SKM-1 (cell line): Measurements from ENCODE around the gene CKM.
A peak's percentile ranks its signal among the peaks of the same experiment; 100 is the strongest.
"Not testable (repeated sequence)": the region's sequence is repeated elsewhere in the genome, so short reads cannot be mapped to it uniquely, and the experiment has no call there.

Experiments
- DNase-seq: peaks from one replicate; lab custom pipeline; 2025; ENCODE audit not compliant: unreplicated experiment; lab: John Stamatoyannopoulos, UW

CKM gene

DNA sequence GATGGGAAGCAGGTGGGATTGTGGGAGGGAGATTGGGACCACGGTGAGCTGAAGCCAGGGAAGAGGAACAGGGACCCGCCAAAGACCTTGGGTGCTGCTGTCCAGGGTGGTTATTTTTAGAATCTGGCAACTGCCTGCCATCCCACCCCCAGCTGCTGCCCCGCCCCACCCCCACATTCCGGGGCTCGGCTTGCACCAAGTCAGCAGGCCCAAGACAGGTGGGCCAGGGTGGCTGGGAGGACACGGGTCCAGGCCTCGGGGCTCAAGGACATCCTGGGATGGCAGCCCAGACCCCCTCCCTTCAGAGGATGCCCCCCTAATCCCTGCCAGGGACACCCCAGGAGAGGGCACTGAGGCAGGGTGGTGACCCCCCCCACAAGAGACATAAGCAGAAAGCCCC lies 827 bp downstream of the CKM start:
- DNase-seq = no peak

DNA sequence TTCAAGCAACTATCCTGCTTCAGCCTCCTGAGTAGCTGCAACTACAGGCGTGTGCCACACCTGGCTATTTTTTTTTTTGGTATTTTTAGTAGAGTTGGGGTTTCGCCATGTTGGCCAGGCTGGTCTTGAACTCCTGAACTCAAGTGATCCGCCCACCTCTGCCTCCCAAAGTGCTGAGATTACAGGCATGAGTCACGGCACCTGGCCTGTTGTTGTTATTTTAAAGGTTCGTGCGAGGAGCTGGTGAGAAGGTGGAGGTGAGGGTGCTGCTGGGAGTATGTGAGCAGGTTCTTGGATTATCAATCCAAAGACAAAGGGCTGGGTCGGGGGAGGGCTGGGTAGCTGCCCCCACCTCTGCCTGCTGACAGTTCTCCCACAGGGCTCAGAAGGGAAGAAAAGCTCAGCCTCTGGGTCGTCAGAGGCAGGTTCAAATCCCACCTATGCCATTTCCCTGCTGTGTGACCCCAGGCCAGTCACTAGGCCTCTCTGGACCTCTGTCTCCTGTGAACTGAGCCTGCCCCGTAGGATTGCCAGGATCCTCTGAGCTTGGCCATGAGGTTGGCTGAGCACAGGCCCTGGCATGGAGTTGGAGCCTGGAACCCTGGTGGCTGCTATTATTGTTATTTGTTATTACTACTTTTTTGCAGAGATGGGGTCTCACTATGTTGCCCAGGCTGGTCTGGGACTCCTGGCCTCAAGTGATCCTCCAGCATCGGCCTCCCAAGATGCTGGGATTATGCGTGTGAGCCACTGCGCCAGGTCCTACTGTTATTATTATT lies 1.5 kb downstream of the CKM start:
- DNase-seq = no peak

DNA sequence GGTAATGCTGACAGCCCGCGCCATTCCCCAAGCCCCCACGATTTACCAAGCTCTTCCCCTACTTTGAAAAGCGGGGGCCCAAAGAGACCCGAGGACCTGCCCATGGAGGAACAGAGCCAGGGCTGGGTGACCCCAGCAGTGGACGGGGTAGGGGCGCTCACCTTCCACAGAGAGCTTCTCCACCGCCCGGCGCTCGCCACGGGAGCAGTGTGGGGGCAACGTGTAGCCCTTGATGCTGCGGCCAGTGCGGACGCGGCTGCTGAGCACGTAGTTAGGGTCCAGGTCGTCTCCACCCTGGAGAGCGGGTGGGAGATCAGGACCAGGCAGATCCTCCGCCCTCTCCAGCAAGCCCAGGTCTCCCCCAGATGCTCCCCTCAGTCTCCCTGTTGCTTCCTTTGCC lies 7.4 kb downstream of the CKM start:
- DNase-seq = no peak

DNA sequence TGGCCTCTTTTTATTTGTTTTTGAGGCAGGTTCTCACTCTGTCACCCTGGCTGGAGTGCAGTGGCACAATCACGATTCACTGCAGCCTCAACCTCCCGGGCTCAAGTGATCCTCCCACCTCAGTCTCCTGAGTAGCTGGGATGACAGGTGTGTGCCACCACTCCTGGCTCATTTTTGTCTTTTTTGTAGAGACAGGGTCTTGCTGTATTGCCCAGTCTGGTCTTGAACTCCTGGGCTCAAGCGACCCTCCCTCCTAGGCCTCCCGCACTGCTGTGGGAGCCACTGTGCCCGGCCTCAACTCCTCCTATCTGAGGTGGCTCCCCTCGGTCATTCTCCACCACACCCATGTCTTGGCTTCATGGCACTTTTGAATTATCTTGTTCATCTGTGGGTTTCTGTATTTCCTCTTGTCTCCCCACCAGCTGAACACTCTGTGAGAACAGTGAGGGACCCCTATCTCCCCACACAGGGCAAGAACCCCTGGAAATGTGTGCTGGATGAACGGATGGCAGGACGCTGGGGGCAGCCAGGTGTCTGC lies 7.9 kb downstream of the CKM start:
- no peak for DNase-seq

DNA sequence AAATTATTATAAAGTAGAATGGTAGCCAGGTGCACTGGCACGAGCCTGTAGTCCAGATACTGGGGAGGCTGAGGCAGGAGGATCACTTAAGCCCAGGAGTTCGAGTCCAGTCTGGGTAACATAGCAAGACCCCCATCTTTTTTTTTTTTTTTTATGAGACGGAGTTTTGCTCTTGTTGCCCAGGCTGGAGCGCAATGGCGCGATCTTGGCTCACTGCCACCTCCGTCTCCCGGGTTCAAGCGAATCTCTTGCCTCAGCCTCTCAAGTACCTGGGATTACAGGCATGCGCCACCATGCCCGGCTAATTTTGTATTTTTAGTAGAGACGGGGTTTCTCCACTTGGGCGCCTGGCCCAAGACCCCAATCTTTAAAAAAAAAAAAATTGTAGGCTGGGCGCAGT lies 10.4 kb downstream of the CKM start:
- not testable (repeated sequence) for DNase-seq

DNA sequence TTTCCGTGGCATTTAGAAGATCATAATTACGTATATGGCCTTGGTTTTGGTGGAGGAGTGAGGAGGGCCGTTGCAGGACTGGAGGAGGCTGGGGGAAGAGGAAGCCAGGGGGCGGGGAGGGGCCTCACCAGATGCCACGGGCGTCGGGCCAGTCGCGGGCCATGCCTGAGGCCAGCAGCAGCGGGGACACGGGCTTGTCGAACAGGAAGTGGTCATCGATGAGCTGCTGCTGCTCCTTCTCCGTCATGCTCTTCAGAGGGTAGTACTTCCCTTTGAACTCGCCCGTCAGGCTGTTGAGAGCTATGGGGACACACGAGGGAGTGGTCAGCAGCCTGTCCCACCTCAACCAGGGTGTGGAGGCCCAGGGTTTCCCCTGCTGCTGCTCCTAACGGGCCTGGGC lies 11.1 kb downstream of the CKM start:
- DNase-seq = no peak

DNA sequence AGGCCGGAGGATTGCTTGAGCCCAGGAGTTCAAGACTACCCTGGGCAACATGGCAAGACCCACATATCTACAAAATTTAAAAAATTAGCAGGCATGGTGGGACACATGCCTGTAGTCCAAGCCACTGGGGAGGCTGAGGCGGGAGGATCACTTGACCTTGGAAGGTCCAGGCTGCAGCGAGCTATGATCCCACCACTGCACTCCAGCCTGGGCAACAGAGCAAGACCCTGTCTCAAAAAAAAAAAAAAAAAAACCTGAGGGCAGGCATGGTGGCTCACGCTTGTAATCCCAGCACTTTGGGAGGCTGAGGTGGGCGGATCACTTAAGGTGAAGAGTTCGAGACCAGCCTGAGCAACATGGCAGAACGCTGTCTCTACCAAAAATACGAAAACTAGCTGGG lies 13.4 kb downstream of the CKM start:
- not testable (repeated sequence) for DNase-seq

DNA sequence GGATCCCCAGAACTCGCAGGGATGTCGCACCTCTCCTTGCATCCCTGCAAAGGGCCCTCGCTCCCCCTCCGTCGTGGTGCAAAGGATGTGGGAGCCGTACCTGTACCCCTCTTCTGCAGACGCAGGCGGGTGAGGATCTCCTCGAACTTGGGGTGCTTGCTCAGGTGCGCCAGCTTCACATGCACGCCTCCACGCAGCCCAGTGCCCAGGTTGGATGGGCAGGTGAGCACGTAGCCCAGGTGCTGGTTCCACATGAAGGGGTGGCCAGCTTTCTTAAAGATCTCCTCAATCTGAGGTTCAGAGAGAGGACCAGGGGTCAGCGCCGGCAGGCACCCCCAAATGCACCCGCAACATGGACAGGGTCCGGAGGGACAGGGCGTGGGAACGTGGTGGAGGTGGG lies 15.3 kb downstream of the CKM start:
- DNase-seq = no peak

DNA sequence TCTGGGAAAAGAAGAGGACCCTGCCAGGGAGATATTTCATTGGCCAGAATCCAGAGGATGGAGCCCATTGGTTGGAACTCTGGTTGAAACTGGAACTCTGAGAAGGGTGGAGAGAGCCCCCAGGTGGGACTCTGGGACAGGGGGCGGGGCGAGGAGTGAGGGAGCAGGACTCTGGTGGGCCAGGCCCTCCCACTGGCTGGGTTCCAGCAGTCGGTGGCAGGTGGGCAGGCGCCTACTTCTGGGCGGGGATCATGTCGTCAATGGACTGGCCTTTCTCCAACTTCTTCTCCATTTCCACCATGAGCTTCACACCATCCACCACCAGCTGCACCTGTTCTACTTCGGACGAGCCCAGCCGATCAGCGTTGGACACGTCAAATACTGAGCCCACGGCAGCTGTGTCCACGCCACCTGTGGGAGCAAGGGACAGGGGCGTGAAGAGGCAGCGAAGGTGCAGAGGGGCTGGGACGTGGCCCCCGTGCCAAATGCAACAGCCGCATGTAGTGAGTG lies 16.1 kb downstream of the CKM start:
- DNase-seq = no peak

DNA sequence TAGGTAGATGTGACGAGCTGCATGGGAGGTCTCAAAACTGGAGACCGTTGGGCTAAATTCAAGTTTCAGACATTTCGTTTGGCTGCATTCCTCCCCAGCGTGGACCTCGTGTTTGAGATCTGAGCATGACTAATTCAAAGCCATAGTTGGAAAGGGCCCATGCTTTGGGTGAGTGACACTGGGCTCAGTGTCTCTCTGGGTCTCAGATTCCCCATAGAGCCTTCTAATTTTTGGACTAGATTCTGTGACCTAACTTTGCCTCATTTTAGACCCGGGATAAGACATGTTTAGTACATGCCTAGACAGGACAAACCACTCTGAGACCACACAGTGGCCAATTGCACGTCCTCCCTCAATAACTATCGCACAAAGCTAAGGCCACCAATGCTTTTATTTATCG lies 16.6 kb downstream of the CKM start:
- no peak for DNase-seq

DNA sequence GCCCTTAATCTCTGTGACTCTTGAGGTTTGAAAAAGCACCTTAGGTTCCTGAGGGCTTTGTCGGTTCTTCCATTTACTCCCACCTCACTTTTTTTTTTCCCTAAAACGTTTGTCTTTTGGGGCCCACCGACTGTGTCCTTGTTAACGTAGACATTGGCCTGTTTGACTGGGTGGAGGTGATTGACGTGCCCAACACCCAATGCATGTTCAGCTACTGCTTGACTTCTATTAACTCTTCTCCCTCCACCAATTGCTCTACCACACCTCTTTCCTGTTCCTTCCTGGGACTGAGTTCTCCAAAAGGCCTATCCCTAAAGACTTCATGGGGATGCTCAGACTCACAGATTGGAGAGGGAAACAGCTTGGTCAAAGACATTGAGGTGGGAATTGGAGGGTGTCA lies 17.3 kb downstream of the CKM start:
- DNase-seq = no peak

DNA sequence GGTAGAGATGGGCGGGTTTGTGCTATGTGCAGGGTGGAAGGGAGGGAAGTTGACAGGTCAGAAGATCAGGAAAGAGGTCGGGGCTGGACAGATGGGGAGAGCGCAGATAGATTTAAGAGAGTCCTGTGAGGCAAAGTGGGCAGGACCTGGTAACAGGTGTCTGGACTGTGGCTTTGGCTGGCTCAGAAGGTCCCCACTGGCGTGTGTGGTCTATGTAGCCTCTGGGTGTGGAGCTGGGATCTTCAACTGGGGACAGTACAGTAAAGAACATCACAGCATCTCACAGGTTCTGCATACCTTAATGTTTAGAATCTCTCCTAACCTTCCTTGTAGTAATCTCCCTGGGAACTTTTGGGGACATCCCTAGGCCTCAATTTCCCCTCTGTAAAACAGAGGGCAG lies 17.7 kb downstream of the CKM start:
- no peak for DNase-seq

DNA sequence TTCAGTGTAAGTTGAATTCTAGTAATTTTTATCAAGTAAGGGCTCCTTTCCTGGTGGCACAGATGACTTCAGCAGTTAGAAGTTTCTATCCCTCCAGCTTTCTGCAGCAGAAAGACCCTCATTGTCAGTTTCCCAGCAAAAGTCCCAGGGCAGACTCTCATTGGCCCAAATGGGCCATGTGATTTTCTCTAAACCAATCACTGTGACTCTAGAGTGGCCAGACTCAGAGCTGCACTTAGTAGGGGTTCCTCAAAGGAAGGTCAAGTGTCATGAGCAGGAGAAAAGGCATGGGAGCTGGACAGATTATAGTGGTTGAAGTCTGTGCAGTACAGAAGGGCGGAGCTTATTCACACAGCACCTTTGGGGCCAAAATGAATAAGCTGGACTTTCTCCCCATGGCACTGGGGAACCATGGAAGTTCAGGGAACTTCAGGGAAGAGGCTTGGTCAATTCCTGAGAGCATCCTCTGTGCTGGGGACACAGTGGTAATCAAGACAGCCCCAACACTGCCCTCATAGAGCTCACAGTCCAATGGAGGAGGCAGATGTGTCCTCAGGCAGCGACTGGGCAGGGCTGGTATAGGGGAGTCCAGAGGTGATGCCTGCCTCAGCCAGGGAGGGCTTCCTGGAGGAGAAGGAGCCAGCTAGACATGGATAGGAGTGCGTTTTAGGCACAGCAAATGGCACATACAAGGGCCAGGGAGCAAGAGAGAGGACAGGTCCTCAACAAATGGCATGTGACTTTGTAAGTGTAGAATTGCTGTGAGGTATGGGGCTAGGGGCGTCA lies 18.3 kb downstream of the CKM start:
- no peak for DNase-seq

DNA sequence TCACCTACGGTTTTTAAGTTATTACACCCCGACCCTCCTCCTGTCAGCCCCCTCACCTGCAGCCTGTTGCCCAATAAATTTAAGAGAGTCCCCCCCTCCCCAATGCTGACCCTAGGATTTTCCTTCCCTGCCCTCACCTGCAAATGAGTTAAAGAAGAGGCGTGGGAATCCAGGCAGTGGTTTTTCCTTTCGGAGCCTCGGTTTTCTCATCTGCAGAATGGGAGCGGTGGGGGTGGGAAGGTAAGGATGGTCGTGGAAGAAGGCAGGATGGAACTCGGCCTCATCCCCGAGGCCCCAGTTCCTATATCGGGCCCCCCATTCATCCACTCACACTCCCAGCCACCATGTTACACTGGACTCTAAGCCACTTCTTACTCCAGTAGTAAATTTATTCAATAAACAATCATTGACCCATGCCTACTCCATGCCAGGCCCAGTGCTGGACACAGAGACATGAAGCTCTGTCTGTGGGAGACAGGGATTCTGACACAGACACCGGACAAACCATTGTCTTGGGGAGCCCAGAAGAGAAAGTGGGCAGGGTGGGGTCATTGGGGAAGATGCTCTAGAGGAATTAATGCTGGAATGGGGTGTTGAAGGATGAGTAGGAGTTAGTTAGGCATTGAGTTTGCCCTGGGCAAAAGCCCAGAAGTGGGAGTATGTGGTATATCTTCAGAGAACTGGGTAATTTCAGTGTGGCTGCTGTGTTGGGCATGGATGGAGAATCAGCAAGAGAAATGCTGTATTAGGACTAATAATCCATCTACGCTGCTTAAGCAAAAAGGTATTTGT lies 19.2 kb downstream of the CKM start:
- DNase-seq = no peak

DNA sequence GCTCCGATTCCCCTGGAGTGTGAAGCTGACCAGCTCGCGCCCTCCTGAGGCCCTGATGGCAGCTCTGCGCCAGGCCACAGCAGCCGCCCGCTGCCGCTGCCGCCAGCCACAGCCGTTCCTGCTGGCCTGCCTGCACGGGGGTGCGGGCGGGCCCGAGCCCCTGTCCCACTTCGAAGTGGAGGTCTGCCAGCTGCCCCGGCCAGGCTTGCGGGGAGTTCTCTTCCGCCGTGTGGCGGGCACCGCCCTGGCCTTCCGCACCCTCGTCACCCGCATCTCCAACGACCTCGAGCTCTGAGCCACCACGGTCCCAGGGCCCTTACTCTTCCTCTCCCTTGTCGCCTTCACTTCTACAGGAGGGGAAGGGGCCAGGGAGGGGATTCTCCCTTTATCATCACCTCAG lies 20.3 kb downstream of the CKM start:
- DNase-seq = no peak

DNA sequence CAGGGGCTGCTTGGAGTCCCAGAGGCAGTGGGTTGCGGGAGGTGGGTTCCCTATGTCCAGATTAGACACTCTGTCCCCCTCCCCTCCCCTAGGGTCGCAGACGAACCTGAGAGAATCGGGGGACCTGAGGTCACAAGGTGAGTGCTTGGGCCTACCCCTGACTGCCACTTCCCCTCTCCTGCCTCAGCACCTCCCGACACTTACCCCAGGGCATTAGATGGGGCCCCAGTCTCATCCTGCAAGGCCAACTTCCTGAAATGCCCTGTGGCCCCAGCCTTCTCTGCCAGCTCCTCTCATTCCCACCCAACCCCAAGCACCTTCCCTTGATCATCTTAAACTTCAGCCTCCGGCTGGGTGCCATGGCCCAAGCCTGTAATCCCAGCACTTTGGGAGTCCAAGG lies 23.0 kb downstream of the CKM start:
- DNase-seq = no peak

DNA sequence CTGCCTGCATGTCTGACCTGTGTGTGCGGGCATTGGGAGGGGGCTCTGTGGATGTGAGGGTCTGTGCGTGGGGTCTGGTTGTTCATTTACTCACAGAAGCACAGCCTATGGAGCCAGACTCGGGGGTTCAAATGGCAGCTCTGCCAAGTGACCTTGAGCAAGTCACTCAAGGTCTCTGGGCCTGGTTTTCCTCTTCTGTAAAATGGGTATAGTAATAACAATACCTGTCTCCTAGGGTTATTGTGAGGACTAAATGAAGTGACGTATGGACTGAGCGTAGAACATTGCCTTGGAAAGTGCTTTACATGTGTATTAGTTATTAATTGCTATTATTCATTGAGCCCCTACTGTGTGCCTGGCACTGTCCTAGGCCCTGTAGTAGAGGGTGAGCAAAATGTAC lies 24.4 kb downstream of the CKM start:
- no peak for DNase-seq

DNA sequence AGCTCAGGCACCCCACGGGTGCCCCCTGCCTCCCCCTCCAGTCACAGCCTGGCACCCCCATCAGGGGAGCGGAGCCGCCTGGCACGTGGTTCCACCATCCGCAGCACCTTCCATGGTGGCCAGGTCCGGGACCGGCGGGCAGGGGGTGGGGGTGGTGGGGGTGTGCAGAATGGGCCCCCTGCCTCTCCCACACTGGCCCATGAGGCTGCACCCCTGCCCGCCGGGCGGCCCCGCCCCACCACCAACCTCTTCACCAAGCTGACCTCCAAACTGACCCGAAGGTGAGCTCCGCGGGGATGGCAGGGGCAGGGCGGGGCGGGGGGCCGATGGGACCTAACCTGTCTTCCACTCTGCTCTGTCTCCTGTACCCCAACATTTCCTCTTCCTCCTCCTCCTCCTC lies 25.0 kb downstream of the CKM start:
- no peak for DNase-seq

DNA sequence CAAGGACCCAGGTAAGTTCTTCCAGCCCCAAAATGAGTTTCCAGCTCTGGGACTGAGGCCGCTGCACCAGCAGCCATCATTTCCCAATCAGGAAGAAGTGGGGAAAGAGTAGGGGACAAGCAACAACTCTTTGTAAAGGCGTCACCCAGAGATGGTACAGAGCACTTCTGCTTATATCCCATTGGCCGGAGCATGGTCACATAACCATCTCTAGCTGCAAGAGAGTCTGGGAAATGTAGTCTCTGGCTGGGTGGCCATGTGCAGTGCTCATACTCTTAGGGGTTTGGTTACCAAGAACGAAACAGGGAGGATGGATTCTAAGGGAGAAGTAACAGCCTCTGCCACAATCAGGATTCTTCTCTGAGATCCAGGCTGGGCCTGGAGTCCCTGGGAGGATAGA lies 26.3 kb downstream of the CKM start:
- DNase-seq = peak; percentile 53

DNA sequence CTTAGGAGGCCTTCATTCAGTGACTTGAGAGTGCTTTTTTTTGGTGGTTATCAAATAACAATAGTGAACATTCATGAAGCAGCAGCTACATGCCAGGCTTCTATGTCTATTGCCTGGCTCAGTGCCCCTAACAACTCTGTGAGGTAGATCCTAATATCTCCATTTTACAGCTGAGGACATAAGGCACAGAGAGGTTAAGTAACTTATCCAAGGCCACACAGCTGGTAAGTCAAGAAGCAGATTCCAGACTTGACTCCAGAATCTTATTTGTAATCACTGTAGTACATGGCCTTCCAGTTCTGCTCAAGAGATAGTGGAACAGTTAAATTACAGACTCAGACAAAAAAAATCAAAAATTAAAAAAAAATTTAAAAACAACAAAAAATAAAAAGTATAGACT lies 26.8 kb downstream of the CKM start:
- DNase-seq = no peak

DNA sequence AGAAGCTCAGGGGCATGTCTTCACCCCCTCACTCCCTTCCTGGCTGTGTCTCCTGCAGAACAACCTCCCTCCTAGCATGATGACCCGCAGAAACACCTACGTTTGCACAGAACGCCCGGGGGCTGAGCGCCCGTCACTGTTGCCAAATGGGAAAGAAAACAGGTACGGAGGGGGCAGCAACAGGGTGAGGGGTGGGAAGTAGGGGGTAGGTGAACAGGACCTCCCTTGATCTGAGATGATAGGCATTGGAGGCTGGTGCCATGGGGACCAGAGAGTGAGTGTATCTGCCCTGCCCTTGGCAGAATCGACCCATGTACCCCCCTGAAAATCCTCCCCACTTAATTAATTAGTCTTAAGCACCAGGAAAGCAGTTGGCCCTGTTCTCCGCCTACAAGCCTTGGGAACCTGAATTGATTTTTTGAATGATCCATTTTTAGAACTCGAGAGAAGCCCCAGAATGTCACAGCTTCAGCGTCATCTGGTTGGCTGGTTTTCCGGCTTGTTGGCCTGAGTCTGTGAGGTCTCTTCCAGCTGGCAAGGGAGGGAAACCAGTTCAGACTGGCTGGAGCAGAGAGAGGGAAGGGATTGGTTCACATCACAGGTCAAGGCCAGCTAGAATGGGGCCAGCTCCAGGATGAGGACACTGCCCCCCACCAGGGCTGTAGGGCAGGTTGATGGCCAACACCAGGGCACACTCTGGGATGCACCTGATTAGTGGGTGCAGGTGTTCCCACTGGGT lies 28.2 kb downstream of the CKM start:
- DNase-seq = no peak
